GM12891 (cell line): Measurements from ENCODE around the gene LGSN.

Experiments used
- POLR2A ChIP-seq: IDR thresholded peaks from 2 replicates; pipeline ENCODE4 v1.6.1; 2011; ENCODE audit warnings: low read depth, low read length, control low read depth
- POLR2AphosphoS5 ChIP-seq: IDR thresholded peaks from 2 replicates; pipeline ENCODE4 v1.6.1; 2011; ENCODE audit warnings: low read depth, low read length, control low read depth
- POU2F2 ChIP-seq: IDR thresholded peaks from 2 replicates; pipeline ENCODE4 v1.6.1; 2011; ENCODE audit warnings: low read depth, mild to moderate bottlenecking, control low read depth, low read length, moderate library complexity

DNA sequence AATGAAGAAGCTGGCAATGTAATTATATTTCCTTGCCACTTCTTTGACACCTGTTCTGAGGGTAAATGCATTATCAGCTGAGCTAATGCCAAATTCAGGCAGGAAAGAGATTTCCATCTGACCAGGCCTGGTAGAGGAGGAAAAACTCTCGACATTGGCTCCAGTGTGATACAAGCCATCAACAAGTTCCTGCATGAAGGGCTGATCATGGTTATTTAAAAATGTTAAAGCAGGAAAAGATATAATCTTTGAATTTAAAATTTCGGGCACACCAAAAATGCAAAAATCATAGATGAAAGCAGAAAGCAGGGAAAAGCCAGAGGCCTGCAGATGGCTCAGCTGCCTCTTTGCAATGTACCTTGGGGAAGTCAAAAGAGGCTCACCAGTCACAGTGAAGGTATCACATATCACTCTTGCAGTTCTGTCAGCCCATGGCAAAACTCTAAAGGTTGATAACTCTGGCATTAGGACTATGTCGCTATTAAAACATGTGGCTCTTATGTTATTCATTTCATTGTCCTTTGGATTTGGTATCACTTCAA is 39.1 kb downstream of the LGSN start:
- TF ChIP-seq POU2F2, result no peak
- no peak for TF ChIP-seq POLR2A
- no peak for TF ChIP-seq POLR2AphosphoS5
